GM10248 (cell line): ENCODE results near the gene SYN1.

ENCODE experiments used
- CTCF ChIA-PET: fragments of 300-600 bp; sonication (Branson Sonifier 250); formaldehyde crosslinking; extraction: SDS; loops from one replicate; lab custom pipeline; 2021; ENCODE audit warnings: antibody characterized with exemption; lab: Yijun Ruan, JAX
- POLR2A ChIA-PET: fragments of 350-650 bp; sonication (Branson Sonifier 250); formaldehyde crosslinking; extraction: SDS; loops from one replicate; lab custom pipeline; 2020; ENCODE audit warnings: antibody characterized with exemption; lab: Yijun Ruan, JAX
- DNase-seq: peaks from one replicate; pipeline ENCODE4 v3.0.0; 2012; ENCODE audit errors: extremely low spot score
- CTCF ChIP-seq: IDR thresholded peaks from 2 replicates; pipeline ENCODE4 v1.5.1; 2012; ENCODE audit warnings: mild to moderate bottlenecking, low read depth; ENCODE audit errors: extremely low read depth, missing control alignments, control extremely low read depth

The SYN1 gene

GRCh38 chrX:47629419-47630200, 10.0 kb upstream of the SYN1 start, which contains the start of gene CFP:
Gene CFP, minus strand, starts transcription at chrX:47629930. Its CDS starts 86 bp downstream, at chrX:47629844.
- DNase-seq, result no peak
- ChIA-PET POLR2A (interaction anchor here (1.0 to 1.2 kb wide), 2 partner anchors 21 kb away, joined by 3 to 6 read pairs; partner anchors contain the start of gene ELK1), CTCF (interaction anchor here (1.2 to 1.6 kb wide), 7 partner anchors 8 to 88 kb away, joined by 3 to 7 read pairs (median 4); no protein-coding TSS in a partner anchor)
- TF ChIP-seq CTCF, result no peak

GRCh38 chrX:47628982-47629381, 9.3 kb upstream of the SYN1 start:
- ChIA-PET CTCF (interaction anchor here (0.9 to 1.5 kb wide), 5 partner anchors 8 to 88 kb away, joined by 3 to 5 read pairs (median 4); no protein-coding TSS in a partner anchor), POLR2A (interaction anchor here (1.2 kb wide), 1 partner anchor 21 kb away, joined by 6 read pairs; the partner anchor contains the start of gene ELK1)
- peak; percentile 36 for TF ChIP-seq CTCF
- DNase-seq, result no peak

- DNase-seq, result no peak
- ChIA-PET CTCF (interaction anchor here (0.8 to 1.8 kb wide), 2 partner anchors 18 to 102 kb away, joined by 3 to 10 read pairs; no protein-coding TSS in a partner anchor), POLR2A (no interaction called here)
Observed at GRCh38 chrX:47625365-47625764, 5.7 kb upstream of the SYN1 start.

GRCh38 chrX:47623540-47624027, 3.9 kb upstream of the SYN1 start:
- POLR2A ChIA-PET, result no interaction called here
- TF ChIP-seq CTCF, result no peak
- CTCF ChIA-PET, result interaction anchor here (0.9 to 1.4 kb wide), 2 partner anchors 10 to 21 kb away, joined by 3 to 6 read pairs; no protein-coding TSS in a partner anchor
- DNase-seq, result no peak

More at GRCh38 chrX:47625365-47625764, 5.7 kb upstream of the SYN1 start:
- TF ChIP-seq CTCF, result no peak

- DNase-seq, result no peak
- POLR2A ChIA-PET, result no interaction called here
- no peak for TF ChIP-seq CTCF
- CTCF ChIA-PET, result no interaction called here
Observed at GRCh38 chrX:47621851-47622250, 2.2 kb upstream of the SYN1 start.

GRCh38 chrX:47620303-47620685, 637 bp upstream of the SYN1 start:
- POLR2A ChIA-PET, result no interaction called here
- no peak for TF ChIP-seq CTCF
- CTCF ChIA-PET, result no interaction called here
- no peak for DNase-seq
